NK-92 treated with Interleukin-12 subunit alpha and Interleukin-12 subunit beta, amount 100 ng/mL, for 24 hours (cell line): ENCODE measurements around the gene ZSWIM4.

Experiments
- DNase-seq: peaks from one replicate; lab custom pipeline; 2025; lab: John Stamatoyannopoulos, UW

ZSWIM4 gene

GRCh38 chr19:13812544-13812943 lies 17.3 kb downstream of the ZSWIM4 start:
- no peak for DNase-seq

- no peak for DNase-seq
These were observed 17.9 kb downstream of the ZSWIM4 start for GRCh38 chr19:13813147-13813546.

GRCh38 chr19:13814550-13814949 lies 19.3 kb downstream of the ZSWIM4 start:
- no peak for DNase-seq

- DNase-seq, result no peak
These were observed 21.9 kb downstream of the ZSWIM4 start for GRCh38 chr19:13817018-13817614.

- no peak for DNase-seq
These were observed 22.6 kb downstream of the ZSWIM4 start for GRCh38 chr19:13817615-13818371.

GRCh38 chr19:13819238-13819637 lies 24.0 kb downstream of the ZSWIM4 start:
- DNase-seq, result no peak

GRCh38 chr19:13821292-13821691 lies 26.0 kb downstream of the ZSWIM4 start:
- no peak for DNase-seq

GRCh38 chr19:13823256-13823655 lies 28.0 kb downstream of the ZSWIM4 start:
- no peak for DNase-seq

- no peak for DNase-seq
These were observed 28.7 kb downstream of the ZSWIM4 start for GRCh38 chr19:13823901-13824300.

GRCh38 chr19:13824703-13825102 lies 29.5 kb downstream of the ZSWIM4 start:
- DNase-seq, result no peak

- no peak for DNase-seq
These were observed 30.5 kb downstream of the ZSWIM4 start for GRCh38 chr19:13825489-13826441.

- DNase-seq, result no peak
These were observed 31.5 kb downstream of the ZSWIM4 start for GRCh38 chr19:13826652-13827235.

GRCh38 chr19:13827656-13828055 lies 32.4 kb downstream of the ZSWIM4 start:
- no peak for DNase-seq

- no peak for DNase-seq
These were observed 35.0 kb downstream of the ZSWIM4 start for GRCh38 chr19:13830114-13830740.

GRCh38 chr19:13830741-13831536 lies 35.7 kb downstream of the ZSWIM4 start:
- DNase-seq, result no peak

- no peak for DNase-seq
These were observed 36.6 kb downstream of the ZSWIM4 start for GRCh38 chr19:13831537-13832467.

- DNase-seq, result no peak
These were observed 38.3 kb downstream of the ZSWIM4 start for GRCh38 chr19:13833330-13834243.

- no peak for DNase-seq
These were observed 39.2 kb downstream of the ZSWIM4 start for GRCh38 chr19:13834244-13835069.
